Left lung (tissue), 10 donors: ENCODE results near the gene LIPH. TPM values are rescaled to one million over a fixed set of nuclear protein-coding genes. Genes with fewer than 3 reads are reported as not detected.
"Not testable (repeated sequence)": the region's sequence is repeated elsewhere in the genome, so short reads cannot be mapped to it uniquely, and the experiment has no call there.

Source experiments
- ATAC-seq: fragments of 200-7000 bp; cut with Tn5 transposase; one replicate; pipeline ENCODE4 v1.9.1; 2020; ENCODE audit warnings: moderate library complexity
- DNase-seq, 4 donors: peaks; one replicate each; pipeline ENCODE4 v3.0.0-alpha.2; 2013 to 2020
- H3K27ac ChIP-seq, 2 donors: fragments of 200-600 bp; sonication (generic) in 1 of 2; one replicate each; pipeline versions ENCODE4 v1.5.0 to v1.8.0; 2020 to 2021
- H3K27me3 ChIP-seq, 2 donors: fragments of 200-600 bp; sonication (generic) in 1 of 2; one replicate each; pipeline versions ENCODE4 v1.5.0 to v1.8.0; 2020 to 2021
- H3K36me3 ChIP-seq, 2 donors: fragments of 200-600 bp; sonication (generic) in 1 of 2; one replicate each; pipeline versions ENCODE4 v1.5.0 to v1.8.0; 2020 to 2021
- H3K4me1 ChIP-seq, 2 donors: fragments of 200-600 bp; one replicate each; pipeline ENCODE4 v1.8.0; 2021
- H3K4me3 ChIP-seq, 2 donors: fragments of 200-600 bp; sonication (generic) in 1 of 2; one replicate each; pipeline versions ENCODE4 v1.5.0 to v1.8.0; 2020 to 2021; ENCODE audit warnings: mild to moderate bottlenecking in 1 of 2
- H3K9me3 ChIP-seq, 2 donors: fragments of 200-600 bp; sonication (generic) in 1 of 2; one replicate each; pipeline versions ENCODE4 v1.5.0 to v1.8.0; 2020 to 2021
- intact Hi-C, 2 donors: fragments of 100-400 bp; cut with DNase I; formaldehyde crosslinking; loops; one replicate each; pipeline versions ENCODE4 v1.11.2 to v1.14.2; 2022
- polyA plus RNA-seq, 6 donors: library from polyadenylated mRNA; unstranded; fragments of 120-200 nt; gene quantifications; one replicate each; pipeline ENCODE4 v1.2.1, GENCODE V29; 2013; ENCODE audit not compliant: insufficient read length in 6 of 6
- total RNA-seq, 2 donors: library from RNA; stranded (reverse); fragmentation: NEBNext Ultra II Directional; extraction: Animal tissue kit (Norgen Biotek cat#: 25700); gene quantifications; one replicate each; pipeline ENCODE4 v1.2.1, GENCODE V29; 2021
- TF ChIP-seq, protein P1 (sequence below), 2 donors: fragments of 200-600 bp; sonication (generic) in 1 of 2; IDR thresholded peaks; one replicate each; pipeline versions ENCODE4 v1.5.0 to v1.8.0; 2021; ENCODE audit warnings: antibody characterized with exemption in 2 of 2
- donor health status: DM: no; HTN: yes; CAD: no.
- donor health status: DM: no; HTN: no; CAD: no.

The LIPH gene
- total and polyA plus RNA-seq, 8 donors, result 2.2 to 76.0 (median 3.4) TPM

DNA sequence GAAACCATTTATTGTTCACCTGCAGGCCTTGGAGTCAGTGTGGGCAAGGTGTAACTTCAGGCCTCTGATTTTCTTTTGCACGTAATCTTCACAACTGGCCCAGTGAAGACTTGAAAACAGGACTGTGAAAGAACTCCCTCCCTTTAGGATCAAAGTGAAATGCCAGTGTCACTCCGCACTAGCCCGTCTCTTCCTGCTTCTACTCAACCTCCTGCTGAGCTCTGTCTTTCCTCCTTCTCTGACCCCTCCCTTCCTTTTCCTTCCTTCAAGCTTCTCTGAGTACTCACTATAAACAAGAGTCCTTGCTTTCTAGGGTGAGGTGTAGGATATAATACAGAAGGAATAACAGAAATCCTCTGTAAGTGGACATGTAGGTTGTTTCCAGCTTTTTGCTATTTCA, 82.1 kb downstream of the LIPH start:
- peaks cover 0 to 56% of the 10 kb centered on the region in 2 donors for H3K36me3 ChIP-seq
- no peaks in the 10 kb centered on the region for H3K4me1 ChIP-seq
- no peaks in the 10 kb centered on the region for H3K27me3 ChIP-seq
- DNase-seq, result no peak
- intact Hi-C loops, result no loop called here
- TF ChIP-seq, protein P1, sequence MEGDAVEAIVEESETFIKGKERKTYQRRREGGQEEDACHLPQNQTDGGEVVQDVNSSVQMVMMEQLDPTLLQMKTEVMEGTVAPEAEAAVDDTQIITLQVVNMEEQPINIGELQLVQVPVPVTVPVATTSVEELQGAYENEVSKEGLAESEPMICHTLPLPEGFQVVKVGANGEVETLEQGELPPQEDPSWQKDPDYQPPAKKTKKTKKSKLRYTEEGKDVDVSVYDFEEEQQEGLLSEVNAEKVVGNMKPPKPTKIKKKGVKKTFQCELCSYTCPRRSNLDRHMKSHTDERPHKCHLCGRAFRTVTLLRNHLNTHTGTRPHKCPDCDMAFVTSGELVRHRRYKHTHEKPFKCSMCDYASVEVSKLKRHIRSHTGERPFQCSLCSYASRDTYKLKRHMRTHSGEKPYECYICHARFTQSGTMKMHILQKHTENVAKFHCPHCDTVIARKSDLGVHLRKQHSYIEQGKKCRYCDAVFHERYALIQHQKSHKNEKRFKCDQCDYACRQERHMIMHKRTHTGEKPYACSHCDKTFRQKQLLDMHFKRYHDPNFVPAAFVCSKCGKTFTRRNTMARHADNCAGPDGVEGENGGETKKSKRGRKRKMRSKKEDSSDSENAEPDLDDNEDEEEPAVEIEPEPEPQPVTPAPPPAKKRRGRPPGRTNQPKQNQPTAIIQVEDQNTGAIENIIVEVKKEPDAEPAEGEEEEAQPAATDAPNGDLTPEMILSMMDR (IDR thresholded peaks at IDR 0.05), result no peak
- H3K4me3 ChIP-seq, result no peak overlapping the region
- H3K9me3 ChIP-seq, result no peaks in the 10 kb centered on the region
- H3K27ac ChIP-seq, result no peak overlapping the region
- ATAC-seq, result no peak

DNA sequence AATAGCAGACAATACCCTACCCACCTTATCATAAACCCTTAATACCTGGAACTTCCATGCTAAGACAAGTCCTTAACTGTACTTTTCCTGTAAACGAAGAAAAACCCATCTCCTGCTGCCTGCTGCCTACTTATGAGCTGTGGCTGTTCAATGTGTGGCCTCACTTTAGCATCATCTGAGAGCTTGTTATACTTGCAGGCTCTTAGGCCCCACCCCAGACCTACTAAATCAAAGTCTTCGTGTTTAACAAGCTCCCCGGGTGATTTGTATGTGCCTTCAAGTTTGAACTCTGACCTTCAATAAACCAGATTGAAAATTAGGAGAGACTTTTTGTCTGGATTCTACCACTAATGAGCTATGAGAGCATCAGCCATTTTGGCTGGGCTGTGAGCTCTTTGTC, 82.8 kb downstream of the LIPH start:
- Histone ChIP-seq H3K4me3 (no peak overlapping the region), H3K4me1 (no peaks in the 10 kb centered on the region), H3K27ac (no peak overlapping the region), H3K36me3 (peaks cover 0 to 54% of the 10 kb centered on the region in 2 donors), H3K27me3 (no peaks in the 10 kb centered on the region), H3K9me3 (no peaks in the 10 kb centered on the region)
- DNase-seq (no peak), ATAC-seq (no peak)
- intact Hi-C loops, result no loop called here
- TF ChIP-seq, protein P1 (IDR thresholded peaks at IDR 0.05), result no peak

DNA sequence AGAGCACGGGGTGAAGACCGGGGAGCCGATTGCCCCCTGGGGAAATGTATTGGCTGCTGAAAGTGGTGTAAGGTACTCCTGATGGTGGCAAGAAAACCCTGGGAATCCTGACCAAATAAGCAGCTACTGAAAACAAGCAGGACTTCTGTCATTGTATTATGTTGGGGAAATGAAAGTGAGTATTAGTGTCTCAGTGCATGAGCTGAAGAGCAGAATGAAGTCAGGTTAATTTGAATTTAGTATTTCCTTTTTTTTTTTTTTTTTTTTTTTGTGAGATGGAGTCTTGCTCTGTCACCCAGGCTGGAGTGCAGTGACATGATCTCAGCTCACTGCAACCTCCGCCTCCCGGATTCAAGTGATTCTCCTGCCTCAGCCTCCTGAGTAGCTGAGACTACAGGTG, 86.3 kb downstream of the LIPH start:
- H3K4me3 ChIP-seq, H3K27me3 ChIP-seq, H3K27ac ChIP-seq, ATAC-seq, intact Hi-C loops, H3K9me3 ChIP-seq, DNase-seq, H3K4me1 ChIP-seq: not testable (repeated sequence)
- peaks cover 0 to 49% of the 10 kb centered on the region in 2 donors for H3K36me3 ChIP-seq

DNA sequence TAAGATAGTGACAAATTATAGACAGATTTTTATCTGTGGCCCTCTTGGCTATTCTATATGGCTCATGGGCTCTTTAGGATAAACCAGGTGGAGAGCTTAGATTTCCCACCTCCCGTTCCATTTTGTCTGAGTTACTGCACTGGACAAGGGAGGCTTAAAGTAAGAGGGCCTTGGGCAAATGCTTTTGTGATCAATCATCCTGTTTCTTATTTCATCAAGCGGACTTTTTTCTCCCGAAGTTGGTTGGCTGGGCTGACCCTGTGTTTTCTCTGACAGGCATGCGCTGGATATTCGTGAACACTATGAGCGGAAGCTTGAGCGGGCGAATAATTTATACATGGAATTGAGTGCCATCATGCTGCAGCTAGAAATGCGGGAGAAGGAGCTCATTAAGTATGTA, 86.9 kb downstream of the LIPH start:
- intact Hi-C loops, result no loop called here
- H3K36me3 ChIP-seq, result peaks cover 0 to 49% of the 10 kb centered on the region in 2 donors
- ATAC-seq, result no peak

DNA sequence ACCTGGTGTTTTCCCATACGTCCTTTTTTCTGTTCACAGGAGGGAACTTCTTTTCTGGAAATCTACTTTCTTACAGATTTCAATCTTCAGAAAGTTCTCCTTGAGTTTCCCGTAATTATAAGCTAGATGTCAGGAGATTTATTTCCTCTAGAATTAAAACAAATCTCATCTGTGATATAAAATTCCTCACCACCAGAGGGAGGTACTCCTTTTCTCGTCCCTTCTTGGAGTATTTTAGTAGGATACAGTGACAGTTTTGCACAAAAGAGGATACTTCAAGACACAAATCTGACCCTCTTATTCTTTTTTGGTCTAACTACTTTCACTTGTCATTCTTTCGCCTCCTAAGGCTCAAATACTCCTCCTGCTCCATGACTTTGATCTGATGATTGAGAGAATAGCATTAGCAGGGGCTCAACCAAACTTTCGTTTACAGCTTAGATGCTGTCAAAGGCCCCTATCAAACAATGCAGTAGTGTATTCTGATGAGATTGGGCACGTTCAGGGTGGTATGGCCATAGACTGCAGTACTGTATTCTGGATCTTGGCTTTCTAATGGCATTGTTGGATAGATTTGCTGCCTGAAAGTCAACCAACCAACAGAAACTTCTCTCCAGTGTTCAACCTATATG, 91.6 kb downstream of the LIPH start:
- intact Hi-C loops, result no loop called here
- ATAC-seq (no peak), DNase-seq (no peak)
- Histone ChIP-seq H3K4me3 (no peak overlapping the region), H3K36me3 (peaks cover 0 to 19% of the 10 kb centered on the region in 2 donors), H3K27ac (no peak overlapping the region), H3K4me1 (no peaks in the 10 kb centered on the region), H3K9me3 (no peaks in the 10 kb centered on the region), H3K27me3 (no peaks in the 10 kb centered on the region)
- TF ChIP-seq, protein P1 (IDR thresholded peaks at IDR 0.05), result no peak

More for the DNA sequence above, 86.9 kb downstream of the LIPH start:
- no peak overlapping the region for H3K27ac ChIP-seq
- DNase-seq, result no peak
- H3K4me1 ChIP-seq, result no peaks in the 10 kb centered on the region
- TF ChIP-seq, protein P1 (IDR thresholded peaks at IDR 0.05), result no peak
- H3K4me3 ChIP-seq, result no peak overlapping the region
- H3K9me3 ChIP-seq, result no peaks in the 10 kb centered on the region
- no peaks in the 10 kb centered on the region for H3K27me3 ChIP-seq

DNA sequence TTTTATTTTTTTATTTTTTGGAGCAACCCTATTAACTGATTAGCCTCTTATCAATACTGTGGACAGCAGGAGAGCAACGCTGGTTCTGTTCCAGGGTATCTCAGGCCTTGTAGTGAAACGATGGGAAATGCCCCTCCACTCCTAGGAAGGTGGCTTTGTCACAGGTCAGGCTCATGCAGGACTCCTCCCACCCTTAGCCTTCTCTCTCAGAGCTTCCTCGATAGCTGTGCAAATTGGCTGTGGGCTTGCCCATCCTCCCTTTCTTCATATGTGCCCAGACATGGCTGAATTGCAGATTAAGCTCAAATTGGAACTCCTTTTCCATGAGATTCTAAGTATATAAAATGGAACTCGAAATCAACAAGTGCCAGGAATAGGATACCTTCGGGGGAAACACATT, 92.1 kb downstream of the LIPH start:
- intact Hi-C loops, result no loop called here
- DNase-seq (no peak), ATAC-seq (no peak)
- Histone ChIP-seq H3K36me3 (peaks cover 0 to 14% of the 10 kb centered on the region in 2 donors), H3K27ac (no peak overlapping the region), H3K4me1 (no peaks in the 10 kb centered on the region), H3K4me3 (no peak overlapping the region), H3K27me3 (no peaks in the 10 kb centered on the region), H3K9me3 (no peaks in the 10 kb centered on the region)
- TF ChIP-seq, protein P1 (IDR thresholded peaks at IDR 0.05), result no peak
